ENCODE results near the gene SMARCB1. TPM values are rescaled to one million over a fixed set of nuclear protein-coding genes. Genes with fewer than 3 reads are reported as not detected.
A peak's percentile ranks its signal among the peaks of the same experiment; 100 is the strongest.

The SMARCB1 gene
- total RNA-seq, 2 donors from 2014 or later, result 51.4 to 70.1 TPM

DNA sequence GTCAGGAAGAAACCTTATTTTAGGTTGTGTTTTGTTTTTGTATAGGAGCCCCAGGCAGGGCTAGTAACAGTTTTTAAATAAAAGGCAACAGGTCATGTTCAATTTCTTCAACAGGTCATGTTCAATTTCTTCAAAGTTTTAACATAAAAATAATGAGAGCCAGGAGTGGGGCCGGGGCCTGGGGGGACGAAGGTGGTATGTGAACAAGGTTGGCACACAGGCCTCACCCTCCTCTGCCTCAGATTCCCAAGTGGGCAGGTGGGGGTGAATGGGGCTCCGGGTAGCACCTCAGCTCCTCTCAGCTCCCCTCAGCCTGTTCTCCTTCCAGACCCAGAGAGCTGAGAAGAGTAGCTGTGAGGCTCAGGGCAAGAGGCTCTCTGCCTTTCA, 47.6 kb downstream of the SMARCB1 start:
- Mint-ChIP-seq H3K27ac (no peak overlapping the region), H3K36me3 (ENCODE audit: low read depth) (peaks cover 26% of the 10 kb centered on the region), H3K27me3 (no peaks in the 10 kb centered on the region), H3K4me3 (no peak overlapping the region), H3K4me1 (peaks cover 8% of the 10 kb centered on the region), H3K9me3 (no peaks in the 10 kb centered on the region)
- ATAC-seq (replicated peaks), result no peak

DNA sequence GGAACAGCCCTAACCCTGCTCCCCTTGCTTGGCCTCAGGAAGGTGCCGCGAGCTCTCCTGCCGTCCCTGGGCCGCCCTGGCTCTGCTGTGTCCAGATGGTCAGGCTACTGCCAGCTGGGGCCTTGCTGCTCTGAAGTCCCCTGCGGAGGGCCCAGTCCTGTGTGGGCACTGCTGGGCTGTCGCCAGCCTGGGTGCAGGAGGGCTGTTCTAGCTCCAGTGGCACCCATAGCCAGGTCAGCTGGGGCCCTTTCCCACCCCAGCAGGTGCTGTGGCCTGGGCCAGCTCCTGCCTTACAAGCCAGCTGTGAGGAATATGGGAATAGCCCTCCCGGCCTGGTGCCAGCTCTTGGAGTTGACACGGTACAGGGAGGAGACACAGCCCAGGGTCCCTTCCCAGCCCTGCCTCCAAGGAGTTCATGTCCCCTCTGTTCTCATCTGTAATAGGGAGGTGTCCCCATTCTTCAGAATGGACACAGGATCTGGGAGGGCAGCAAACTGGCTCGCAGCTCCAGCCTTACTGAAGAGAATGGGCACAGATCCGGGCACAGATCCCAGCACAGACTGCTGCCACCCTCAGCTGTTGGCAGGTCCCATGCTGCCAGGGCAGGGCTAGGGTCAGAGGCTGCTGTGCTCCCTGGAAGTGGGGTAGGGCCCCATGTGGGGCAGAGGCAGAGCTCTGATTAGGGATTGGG, 48.2 kb downstream of the SMARCB1 start:
- no peak overlapping the region for H3K27ac Mint-ChIP-seq

DNA sequence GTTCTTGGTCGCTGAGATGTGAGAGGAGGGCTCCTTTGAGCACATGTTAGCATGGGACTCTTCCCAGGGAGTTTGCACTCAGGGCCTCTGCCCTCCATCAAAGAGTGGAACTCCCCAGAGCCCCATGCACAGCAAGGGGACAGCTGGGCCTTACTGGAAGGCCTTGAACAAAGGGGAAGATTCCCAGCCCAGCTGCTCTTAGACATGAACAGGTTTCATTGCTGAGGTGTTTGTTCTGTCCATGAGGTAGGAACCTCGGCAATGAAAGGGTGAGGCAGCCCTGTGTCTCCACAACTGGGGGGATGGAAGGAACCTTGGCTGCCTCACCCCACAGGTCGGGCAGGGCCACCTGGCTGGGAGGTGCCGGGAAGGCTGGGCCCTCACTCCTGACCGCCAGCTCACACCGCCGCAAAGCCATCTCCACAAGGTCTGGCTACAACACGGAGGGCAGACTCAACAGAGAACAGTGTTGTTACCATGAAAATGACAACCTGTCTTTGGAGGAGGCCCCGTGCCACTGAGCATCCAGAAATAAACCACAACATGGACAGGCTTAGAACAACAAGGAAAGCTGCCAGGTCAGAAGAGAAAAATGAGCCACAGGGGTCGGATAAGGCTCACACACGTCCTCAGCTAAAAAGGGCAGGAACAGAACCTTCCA, 48.8 kb downstream of the SMARCB1 start:
- H3K27ac Mint-ChIP-seq, result peak overlapping the region; percentile 56
- peaks cover 15% of the 10 kb centered on the region for H3K36me3 Mint-ChIP-seq (ENCODE audit: low read depth)
- H3K9me3 Mint-ChIP-seq, result no peaks in the 10 kb centered on the region
- H3K27me3 Mint-ChIP-seq, result no peaks in the 10 kb centered on the region
- ATAC-seq (replicated peaks), result no peak
- no peak overlapping the region for H3K4me3 Mint-ChIP-seq
- peaks cover 8% of the 10 kb centered on the region for H3K4me1 Mint-ChIP-seq

More for the DNA sequence above, 48.2 kb downstream of the SMARCB1 start:
- no peak for ATAC-seq (replicated peaks)
- no peak overlapping the region for H3K4me3 Mint-ChIP-seq
- H3K36me3 Mint-ChIP-seq (ENCODE audit: low read depth), result peaks cover 21% of the 10 kb centered on the region
- peaks cover 8% of the 10 kb centered on the region for H3K4me1 Mint-ChIP-seq
- no peaks in the 10 kb centered on the region for H3K27me3 Mint-ChIP-seq
- H3K9me3 Mint-ChIP-seq, result no peaks in the 10 kb centered on the region

GRCh38 chr22:23836281-23836680, 49.5 kb downstream of the SMARCB1 start:
- peaks cover 9% of the 10 kb centered on the region for H3K36me3 Mint-ChIP-seq (ENCODE audit: low read depth)
- H3K27ac Mint-ChIP-seq, result peak overlapping the region; percentile 56
- H3K4me1 Mint-ChIP-seq, result peaks cover 8% of the 10 kb centered on the region
- no peaks in the 10 kb centered on the region for H3K9me3 Mint-ChIP-seq
- peak overlapping the region; percentile 29 for H3K4me3 Mint-ChIP-seq
- peaks cover 3% of the 10 kb centered on the region for H3K27me3 Mint-ChIP-seq
- no peak for ATAC-seq (replicated peaks)

DNA sequence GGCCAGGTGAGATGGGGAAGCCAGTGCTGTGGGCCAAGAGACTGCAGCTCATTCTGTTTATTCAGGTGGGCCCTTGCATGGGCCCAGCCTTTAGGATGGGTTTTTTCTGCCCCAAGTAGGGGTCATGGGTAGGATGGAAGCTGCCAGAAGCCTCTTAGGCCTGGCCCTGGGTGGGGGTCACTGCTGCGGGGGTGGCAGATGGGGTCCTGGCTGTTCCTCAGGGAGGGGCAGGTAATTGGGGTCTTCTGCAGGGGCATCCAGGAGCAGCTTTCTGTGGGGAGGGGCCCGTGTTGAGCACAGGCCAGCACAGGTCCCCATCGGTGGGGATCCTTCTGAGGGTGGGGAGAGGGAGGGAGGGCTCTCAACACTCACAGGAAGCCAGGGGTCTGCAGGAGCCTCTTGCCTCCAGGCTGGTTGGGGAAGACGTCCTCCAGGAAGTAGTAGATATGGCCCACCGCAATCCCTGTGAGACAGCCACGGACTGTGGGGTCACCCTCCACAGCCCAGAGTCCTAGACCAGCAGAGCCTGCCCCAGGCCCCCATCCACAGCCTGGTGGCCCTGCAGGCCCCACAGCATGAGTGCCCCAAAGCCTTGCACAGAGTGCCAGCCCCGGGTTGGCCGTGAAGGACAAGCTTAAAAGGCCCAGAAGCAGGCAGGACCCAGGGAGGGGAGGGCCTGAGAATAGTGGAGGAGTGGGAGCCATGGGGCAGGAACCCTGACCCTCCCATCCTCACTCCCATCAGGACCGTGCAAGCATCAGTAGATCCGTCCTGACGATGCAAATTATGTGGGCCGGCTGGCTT, 50.1 kb downstream of the SMARCB1 start:
- no peak for ATAC-seq (replicated peaks)
- Mint-ChIP-seq H3K4me3 (peak overlapping the region; percentile 96), H3K9me3 (no peaks in the 10 kb centered on the region), H3K4me1 (peaks cover 8% of the 10 kb centered on the region), H3K27me3 (peaks cover 4% of the 10 kb centered on the region), H3K36me3 (ENCODE audit: low read depth) (peaks cover 7% of the 10 kb centered on the region), H3K27ac (peak overlapping the region; percentile 56)

GRCh38 chr22:23837496-23837859, 50.7 kb downstream of the SMARCB1 start:
- Mint-ChIP-seq H3K27me3 (peaks cover 4% of the 10 kb centered on the region), H3K27ac (peak overlapping the region; percentile 52), H3K9me3 (no peaks in the 10 kb centered on the region), H3K4me3 (peak overlapping the region; percentile 96), H3K36me3 (ENCODE audit: low read depth) (peaks cover 7% of the 10 kb centered on the region), H3K4me1 (peaks cover 8% of the 10 kb centered on the region)
- ATAC-seq (replicated peaks), result no peak

DNA sequence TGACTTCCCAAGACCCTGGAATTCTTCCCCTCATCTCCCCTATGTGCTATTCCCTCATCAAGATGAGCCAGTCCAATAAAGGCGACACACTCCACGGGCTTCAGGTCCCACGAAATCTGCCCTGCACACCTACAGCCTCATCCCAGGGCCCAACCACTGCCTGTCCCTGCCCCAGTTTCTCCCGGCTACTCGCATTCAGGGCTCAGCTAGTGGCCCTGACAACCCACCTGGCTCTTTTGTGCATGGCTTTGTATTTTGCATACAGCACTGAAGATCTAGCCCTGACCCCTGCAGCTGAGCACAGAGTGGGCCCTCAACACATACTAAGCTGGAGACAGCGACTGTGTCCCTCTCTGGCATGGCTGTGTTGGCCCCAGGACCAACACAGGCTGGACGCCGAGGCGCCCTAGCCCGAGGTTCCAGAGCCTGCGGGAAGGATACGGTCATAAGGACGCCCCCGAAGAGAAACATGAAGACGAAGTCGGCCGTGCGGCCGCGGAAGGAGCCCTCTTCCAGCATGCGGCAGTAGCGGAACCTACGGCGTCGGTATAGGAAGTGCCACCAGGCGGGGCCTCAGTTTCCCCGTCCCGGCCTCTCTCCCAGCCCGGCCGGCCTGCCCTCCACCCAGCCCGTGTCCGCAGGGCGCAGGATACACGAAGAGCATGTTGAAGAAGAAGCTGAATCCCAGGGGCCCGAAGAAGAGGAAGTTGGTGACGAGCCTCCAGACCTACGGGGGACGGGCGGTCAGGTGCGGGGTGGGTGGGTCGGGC, 51.3 kb downstream of the SMARCB1 start:
- Mint-ChIP-seq H3K27me3 (peaks cover 4% of the 10 kb centered on the region), H3K36me3 (ENCODE audit: low read depth) (peaks cover 7% of the 10 kb centered on the region), H3K27ac (peak overlapping the region; percentile 53), H3K4me3 (peak overlapping the region; percentile 96), H3K9me3 (no peaks in the 10 kb centered on the region), H3K4me1 (peaks cover 8% of the 10 kb centered on the region)
- ATAC-seq (replicated peaks), result no peak

- Mint-ChIP-seq H3K27me3 (peaks cover 4% of the 10 kb centered on the region), H3K4me3 (peak within 1 kb of the TSS; percentile 96), H3K9me3 (no peaks in the 10 kb centered on the region), H3K36me3 (ENCODE audit: low read depth) (peaks cover 7% of the 10 kb centered on the region), H3K27ac (peak within 1 kb of the TSS; percentile 53), H3K4me1 (peaks cover 8% of the 10 kb centered on the region)
- peak; percentile 94 for ATAC-seq (replicated peaks)
Measured at GRCh38 chr22:23838681-23839468, 52.1 kb downstream of the SMARCB1 start, which contains the start of gene DERL3. Gene DERL3, minus strand, starts transcription at chr22:23839006. Its CDS starts 19 bp downstream, at chr22:23838987.

- H3K27me3 Mint-ChIP-seq, result peaks cover 4% of the 10 kb centered on the region
- H3K4me3 Mint-ChIP-seq, result peak overlapping the region; percentile 96
- no peak for ATAC-seq (replicated peaks)
- H3K4me1 Mint-ChIP-seq, result peaks cover 8% of the 10 kb centered on the region
- no peak overlapping the region for H3K27ac Mint-ChIP-seq
- no peaks in the 10 kb centered on the region for H3K9me3 Mint-ChIP-seq
- H3K36me3 Mint-ChIP-seq (ENCODE audit: low read depth), result peaks cover 7% of the 10 kb centered on the region
Measured at GRCh38 chr22:23840026-23840425, 53.3 kb downstream of the SMARCB1 start.

DNA sequence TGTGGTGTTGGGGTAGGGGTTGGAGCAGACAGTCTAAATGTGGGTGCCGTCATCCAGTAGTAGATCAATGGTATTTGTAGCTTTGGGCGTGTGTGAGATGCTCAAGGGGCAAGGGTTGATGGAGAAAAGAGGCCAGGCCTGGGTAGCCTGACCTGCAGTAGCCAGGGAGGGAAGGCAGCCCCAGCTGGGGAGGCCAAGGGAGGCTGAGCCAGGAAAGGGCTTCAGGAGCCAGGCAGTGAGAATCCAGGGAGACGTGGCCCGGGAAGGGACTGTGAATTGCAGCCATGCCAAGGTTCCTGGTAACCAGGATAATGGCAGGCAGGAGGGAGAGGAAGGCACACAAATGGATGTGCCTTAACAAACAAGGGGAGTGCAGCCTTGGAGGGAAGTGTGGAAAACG, 54.5 kb downstream of the SMARCB1 start:
- H3K36me3 Mint-ChIP-seq (ENCODE audit: low read depth), result peaks cover 7% of the 10 kb centered on the region
- peak overlapping the region; percentile 39 for H3K27ac Mint-ChIP-seq
- H3K9me3 Mint-ChIP-seq, result no peaks in the 10 kb centered on the region
- peaks cover 4% of the 10 kb centered on the region for H3K27me3 Mint-ChIP-seq
- ATAC-seq (replicated peaks), result no peak
- H3K4me3 Mint-ChIP-seq, result no peak overlapping the region
- H3K4me1 Mint-ChIP-seq, result peaks cover 8% of the 10 kb centered on the region

- Mint-ChIP-seq H3K9me3 (no peaks in the 10 kb centered on the region), H3K27ac (peak overlapping the region; percentile 39), H3K27me3 (peaks cover 4% of the 10 kb centered on the region), H3K36me3 (ENCODE audit: low read depth) (peaks cover 7% of the 10 kb centered on the region), H3K4me3 (no peak overlapping the region), H3K4me1 (peaks cover 8% of the 10 kb centered on the region)
- ATAC-seq (replicated peaks), result no peak
Measured at GRCh38 chr22:23841736-23842445, 55.1 kb downstream of the SMARCB1 start.

DNA sequence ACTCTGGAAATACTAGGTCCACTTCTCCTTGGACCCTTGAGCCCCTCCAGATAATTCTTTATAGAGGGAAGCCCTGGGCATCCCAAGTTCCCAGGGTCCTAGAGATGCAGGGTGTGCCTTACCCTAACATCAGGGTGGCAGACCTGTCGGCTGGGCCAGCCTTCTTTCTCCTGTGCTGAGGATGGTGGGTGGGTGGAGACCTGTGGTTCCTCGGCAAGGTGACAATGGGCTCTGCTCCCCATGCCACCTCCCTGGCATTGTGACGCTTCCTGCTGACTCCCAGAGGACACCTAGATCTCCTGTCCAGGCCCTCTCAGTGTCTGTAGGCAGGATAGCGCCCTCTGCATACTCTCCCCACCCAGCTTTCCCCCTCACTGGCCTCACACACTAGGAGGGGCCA, 55.8 kb downstream of the SMARCB1 start:
- Mint-ChIP-seq H3K27ac (no peak overlapping the region), H3K9me3 (no peaks in the 10 kb centered on the region), H3K27me3 (peaks cover 4% of the 10 kb centered on the region), H3K4me3 (no peak overlapping the region), H3K4me1 (peaks cover 8% of the 10 kb centered on the region), H3K36me3 (ENCODE audit: low read depth) (peaks cover 7% of the 10 kb centered on the region)
- ATAC-seq (replicated peaks), result no peak

DNA sequence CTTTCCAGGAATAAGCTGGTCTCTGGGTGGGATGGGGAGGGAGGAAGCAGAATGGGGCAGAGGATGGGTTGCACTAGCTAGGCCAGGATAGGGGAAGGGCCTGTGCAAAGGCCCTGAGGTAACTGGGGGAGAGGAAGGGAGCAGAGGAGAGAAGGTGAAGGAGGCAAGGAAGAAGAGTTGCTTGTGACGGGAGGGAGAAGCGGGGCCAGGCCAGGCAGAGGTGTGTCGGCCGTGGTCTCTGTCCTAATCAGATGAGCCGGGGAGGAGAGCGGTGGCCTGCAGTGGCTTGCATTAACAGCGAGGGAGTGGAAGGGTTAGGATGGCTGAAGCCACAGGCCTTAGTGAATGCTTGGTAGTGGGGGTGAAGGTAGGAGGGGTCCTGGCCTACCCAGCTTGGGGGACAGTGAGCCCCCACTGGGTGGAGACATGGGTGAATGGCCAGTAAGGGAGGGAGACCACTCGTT, 58.0 kb downstream of the SMARCB1 start:
- H3K4me3 Mint-ChIP-seq, result no peak overlapping the region
- no peak overlapping the region for H3K27ac Mint-ChIP-seq
- ATAC-seq (replicated peaks), result no peak
- peaks cover 4% of the 10 kb centered on the region for H3K27me3 Mint-ChIP-seq
- no peaks in the 10 kb centered on the region for H3K4me1 Mint-ChIP-seq
- H3K36me3 Mint-ChIP-seq (ENCODE audit: low read depth), result no peaks in the 10 kb centered on the region
- no peaks in the 10 kb centered on the region for H3K9me3 Mint-ChIP-seq

Data from activated T-helper 17 cell treated with anti-CD3 and anti-CD28 coated beads, Interleukin-2, amount 50 U/mL, for 72 hours (primary cell).